SIG-M5 treated with dmso at 0.1 percent for 504 hours (cell line): ENCODE results near the gene NR4A2.
A peak's percentile ranks its signal among the peaks of the same experiment; 100 is the strongest.

Experiments
- DNase-seq: peaks from one replicate; lab custom pipeline; 2025; ENCODE audit not compliant: unreplicated experiment; lab: John Stamatoyannopoulos, UW

NR4A2 gene

DNA sequence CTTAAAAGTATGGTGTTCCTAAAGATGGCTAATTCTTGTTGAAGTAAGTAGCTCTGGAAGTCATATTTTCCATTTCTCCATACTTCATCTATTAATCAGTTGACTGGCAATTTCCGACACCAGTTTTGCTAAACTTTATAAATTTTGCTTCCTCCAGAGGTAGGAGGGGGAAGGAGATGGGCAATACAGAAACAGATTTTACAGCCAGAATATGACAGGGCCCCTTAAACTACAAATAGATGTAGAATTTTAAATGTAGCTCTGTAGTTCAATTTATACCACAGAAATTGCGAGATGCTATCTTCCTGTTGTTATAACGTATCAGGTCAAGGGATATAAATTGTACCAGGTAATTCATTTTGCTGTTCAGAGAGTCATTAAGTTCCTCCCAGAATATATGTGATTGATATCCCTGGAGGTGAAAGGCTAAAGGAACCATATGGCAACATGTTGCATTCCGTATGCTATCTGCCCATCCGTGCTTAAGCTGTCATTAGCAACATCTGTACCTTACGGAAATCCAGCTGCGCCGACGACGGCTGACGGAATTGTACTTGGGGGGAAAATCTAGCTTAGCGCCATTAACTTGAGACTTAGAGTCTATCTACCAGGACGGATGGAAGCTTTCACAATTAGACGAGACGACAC is 8.4 kb upstream of the NR4A2 start:
- DNase-seq: peak; percentile 62

GRCh38 chr2:156340377-156340776 is 7.9 kb upstream of the NR4A2 start:
- DNase-seq: no peak

DNA sequence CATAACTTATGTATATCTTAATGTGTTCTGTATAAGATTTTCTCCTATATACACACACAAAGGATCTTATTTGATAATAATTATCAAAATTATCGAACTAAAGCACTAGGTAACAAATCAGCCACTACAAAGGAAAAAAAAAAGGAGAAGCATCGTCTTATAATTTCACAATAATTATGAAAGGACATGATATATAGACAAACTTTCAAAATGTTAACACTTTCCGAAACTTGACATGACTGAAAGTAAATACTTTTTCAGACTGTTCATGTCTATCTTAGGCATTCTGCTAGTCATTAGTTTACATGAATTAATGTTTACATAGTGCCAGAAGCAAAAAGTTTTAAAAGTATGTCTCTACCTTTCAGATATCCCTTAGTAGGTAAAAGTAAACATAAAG is 7.3 kb upstream of the NR4A2 start:
- no peak for DNase-seq

DNA sequence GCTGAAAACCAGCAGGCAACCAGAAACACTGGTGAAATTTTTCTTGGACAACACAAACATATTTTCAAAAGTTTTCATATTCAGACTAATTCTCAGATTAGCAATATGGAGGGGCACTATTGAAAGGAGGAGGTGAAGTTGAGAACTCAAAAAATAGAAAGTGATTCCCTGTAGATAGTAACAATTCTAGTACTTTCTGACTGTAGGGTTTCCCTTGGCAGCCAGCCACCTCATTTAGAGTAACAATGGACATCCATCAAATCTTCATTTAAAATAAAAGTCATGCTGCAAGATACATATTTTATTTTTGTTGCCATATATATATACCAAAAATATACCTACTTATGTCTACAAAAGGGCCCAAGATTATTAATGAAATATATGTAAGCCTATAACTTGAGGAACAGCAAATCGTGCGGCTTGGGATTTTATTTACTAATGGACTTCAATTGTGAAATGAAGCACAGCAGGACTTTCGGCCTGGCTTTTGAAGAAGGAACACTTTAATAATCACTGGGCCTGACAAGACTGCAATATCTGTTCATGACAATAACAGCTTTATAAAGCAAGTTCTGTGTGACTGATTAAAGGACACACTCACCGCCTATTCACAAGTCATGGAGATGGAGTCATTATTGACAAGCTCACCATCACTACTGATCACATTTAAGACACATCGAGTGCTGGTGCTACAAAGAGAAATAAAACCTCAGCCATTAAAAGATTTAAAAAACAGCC is 6.8 kb upstream of the NR4A2 start:
- no peak for DNase-seq

DNA sequence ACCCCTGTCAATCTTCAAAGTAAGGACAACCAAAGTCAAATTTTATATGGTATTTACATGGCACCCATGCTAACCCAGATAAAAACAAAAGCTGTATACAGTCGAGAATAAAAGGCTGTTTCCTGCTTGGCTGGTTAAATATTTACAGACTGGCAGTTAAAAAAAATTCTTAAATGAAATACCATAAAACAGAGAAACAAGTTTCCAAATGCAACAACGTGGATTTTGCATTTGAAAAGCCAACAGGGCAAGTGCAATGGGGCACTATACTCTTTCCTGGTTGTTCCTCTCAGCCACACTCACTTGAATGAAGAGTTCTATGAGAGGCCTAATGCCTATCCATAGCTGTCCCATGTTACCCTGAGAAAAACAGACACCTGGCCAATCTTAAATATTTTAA is 6.1 kb upstream of the NR4A2 start:
- DNase-seq: no peak

- peak; percentile 87 for DNase-seq
These were observed 2.3 kb upstream of the NR4A2 start for GRCh38 chr2:156334496-156335478.

DNA sequence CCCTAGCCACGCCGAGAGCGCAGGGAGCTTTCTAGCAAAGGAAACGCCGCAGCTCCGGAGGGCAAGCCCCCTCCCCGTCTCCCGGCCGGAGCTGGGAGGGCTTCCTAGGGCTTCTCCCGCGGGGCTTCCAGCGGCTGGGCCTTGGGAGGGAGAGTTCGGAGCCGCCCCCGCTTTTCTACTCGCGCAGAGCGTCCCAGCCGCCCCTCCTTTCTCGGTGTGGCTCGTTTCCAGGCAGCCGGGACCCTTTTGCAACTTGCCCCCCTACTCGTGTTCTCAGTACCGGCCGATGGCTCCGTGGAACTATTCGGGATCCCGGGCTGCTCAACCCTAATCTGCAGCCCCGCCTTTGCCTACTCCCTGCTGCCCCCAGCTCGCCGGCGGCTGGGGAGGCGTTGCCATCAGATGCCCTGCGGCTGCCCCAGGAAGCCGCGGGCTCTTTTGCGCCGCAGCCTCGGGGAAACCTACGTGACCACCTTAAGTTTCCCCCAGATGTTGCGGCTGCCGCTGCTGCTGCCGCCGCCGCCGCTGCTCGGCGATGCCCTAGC is 1.5 kb upstream of the NR4A2 start:
- peak; percentile 87 for DNase-seq

DNA sequence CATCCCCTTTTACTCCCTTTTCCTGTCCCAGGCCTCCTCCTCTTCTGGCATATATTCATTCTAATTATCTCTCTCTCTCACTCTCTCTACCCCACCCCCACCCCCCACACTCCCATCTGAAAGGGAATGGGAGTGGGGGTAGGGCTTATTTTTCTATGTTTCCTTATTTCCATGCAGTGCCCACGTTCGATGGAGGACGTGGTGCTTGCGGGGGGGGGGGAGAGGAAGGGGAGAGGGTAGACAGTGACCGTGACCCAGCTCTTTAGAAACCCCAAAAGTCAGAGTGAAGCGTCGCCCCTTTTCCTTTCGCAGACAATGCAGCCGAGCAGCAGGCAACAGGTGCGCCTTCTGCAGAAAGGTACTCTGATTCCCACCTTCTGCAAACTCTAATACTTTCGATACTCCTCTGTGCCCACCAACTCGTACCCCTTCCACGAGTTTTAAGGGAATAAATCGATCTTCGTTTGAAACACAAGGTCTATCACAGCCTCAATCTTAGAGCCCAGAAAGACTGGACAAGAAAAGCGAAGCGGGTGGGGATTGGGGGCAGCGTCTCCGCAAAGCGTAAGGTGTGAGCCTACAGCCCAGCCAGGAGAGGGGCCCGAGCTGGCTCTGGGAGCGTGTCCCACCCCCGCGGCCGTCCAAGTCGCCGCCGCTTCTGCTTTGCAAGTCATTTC is 891 bp upstream of the NR4A2 start:
- DNase-seq: no peak

DNA sequence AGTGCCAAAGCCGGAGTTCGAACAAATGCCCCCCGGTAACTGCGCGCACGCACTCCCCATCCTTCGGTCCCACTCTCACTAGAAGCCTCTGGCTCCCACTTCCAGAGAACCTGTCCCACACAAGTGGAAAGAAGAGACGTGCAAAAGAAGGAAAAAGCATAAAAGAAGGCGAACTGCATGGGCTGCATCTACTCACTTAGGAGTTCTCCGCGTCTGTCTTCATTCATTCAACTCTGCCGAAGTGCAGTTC is 312 bp downstream of the NR4A2 start:
- DNase-seq: peak; percentile 71

GRCh38 chr2:156331572-156332283 is 793 bp downstream of the NR4A2 start:
- peak; percentile 94 for DNase-seq

DNA sequence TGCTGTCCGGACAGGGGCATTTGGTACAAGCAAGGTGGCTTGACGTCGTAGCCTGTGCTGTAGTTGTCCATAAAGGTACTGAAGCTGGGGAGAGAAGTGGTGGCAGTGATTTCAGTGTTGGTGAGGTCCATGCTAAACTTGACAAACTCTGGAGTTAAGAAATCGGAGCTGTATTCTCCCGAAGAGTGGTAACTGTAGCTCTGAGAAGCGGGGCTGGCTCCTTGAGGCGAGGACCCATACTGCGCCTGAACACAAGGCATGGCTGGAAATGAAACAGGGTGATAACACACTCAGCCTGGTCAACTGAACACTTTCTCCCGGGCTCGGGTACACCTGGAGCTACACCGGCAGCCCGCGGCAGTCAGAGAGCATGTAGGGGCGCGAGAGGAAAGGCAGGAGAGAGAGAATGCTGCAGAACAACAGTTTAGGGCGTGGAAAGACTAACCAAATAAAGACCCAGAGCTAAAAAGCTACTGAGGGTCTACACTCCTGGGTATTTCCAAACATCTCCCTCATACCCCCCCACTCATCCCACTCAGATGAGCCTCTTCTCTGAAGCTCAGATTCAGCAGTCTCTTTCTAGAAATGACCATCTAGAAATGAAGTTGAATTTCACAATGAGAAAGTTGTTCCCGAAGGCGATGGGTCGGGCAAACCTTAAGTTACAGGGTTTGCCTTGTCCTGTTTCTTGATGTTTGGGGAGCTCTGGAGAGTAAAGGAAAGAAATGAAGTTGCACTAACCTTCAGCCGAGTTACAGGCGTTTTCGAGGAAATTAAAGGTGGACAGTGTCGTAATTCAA is 2.4 kb downstream of the NR4A2 start:
- DNase-seq: no peak

DNA sequence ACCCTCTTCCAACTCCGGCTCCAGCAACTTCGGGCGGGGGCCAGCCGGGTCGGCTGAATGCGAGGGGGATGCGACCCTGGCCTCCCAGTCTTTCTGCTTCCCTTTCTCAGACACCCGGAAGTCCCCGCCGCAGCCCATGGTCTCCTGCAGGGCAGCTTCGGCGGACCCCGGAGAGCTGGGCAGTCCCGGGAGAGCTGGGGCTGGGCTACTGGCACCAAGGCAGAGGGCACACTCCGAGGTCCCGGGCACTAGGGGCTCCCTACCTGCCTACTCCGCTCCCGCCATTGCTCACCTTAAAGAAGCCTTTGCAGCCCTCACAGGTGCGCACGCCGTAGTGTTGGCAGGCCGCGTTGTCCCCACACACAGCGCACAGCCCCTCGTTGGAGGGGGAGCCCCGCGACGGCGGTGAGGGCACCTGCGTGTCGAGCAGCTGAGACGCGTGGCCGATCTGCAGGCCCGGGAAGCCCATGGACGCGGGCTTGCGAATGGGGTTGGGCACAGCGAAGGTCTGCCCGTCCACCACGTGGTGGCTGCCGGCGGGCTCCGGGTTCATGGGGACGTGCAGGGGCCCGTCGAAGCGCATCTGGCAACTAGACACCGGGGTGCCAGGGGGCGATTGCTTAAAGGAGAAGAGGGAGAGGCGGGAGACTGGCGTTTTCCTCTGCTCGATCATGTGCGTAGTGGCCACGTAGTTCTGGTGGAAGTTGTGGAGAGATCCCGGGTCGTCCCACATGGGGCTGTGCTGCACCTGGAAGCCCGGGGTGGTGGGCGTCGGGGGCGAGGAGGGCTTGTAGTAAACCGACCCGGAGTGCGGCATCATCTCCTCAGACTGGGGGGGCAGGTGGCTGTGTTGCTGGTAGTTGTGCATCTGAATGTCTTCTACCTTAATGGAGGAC is 3.2 kb downstream of the NR4A2 start:
- DNase-seq: no peak

DNA sequence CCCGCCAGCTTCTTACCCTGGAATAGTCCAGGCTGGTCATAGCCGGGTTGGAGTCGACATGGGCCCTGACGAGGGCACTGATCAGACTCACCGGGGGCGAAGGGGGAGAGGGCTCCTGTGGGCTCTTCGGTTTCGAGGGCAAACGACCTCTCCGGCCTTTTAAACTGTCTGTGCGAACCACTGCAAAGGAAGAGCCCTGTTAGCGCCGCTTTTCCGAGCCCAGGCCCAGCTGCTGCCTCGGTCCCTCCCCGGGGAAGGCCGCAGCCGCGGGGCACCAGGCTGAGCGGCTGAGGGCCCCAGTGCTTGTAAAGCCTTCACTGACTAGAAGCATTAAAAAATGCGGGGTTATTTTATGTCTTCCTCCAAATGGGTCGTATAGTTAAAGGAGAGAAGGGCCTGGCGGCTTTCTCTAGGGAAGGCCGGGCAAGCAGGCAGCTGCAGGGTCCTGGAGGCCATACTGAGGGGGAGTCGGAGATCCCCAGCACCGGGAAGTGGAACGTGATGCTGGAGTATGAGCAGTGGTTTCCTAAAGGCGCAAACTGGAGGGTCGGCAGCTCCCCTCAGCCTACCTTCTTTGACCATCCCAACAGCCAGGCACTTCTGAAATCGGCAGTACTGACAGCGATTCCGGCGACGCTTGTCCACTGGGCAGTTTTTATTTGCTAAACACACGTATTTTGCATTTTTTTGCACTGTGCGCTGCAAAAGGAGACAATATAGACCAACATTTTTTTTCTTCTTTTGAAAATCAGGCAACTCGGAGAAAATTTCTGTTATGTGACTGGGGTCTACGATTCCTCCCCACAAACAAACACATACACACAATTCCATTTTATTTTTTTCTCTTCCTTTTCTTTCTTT is 4.5 kb downstream of the NR4A2 start:
- no peak for DNase-seq

DNA sequence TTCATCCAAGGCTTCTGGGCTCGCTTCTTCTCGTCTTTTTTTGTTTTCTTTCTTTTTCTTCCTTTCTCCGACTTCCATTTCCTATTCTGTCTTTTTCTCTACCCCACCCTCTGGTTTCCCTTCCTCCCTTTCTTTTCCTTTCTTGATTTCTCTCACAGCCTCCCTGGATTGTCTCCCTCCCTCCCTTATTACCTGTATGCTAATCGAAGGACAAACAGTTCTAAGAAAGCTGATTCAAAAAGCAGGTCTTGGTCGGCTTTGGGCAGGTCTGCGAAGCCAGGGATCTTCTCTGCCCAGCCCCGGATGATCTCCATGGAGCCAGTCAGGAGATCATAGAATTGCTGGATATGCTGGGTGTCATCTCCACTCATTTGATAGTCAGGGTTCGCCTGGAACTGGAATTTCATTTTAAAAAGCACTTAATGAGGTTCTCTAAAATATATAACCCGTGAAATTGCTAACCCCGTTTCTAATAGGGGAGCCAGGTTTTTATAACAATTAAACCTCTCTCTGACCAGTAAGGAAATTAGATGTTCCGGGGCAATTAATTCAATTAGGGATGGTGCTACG is 5.9 kb downstream of the NR4A2 start:
- no peak for DNase-seq

DNA sequence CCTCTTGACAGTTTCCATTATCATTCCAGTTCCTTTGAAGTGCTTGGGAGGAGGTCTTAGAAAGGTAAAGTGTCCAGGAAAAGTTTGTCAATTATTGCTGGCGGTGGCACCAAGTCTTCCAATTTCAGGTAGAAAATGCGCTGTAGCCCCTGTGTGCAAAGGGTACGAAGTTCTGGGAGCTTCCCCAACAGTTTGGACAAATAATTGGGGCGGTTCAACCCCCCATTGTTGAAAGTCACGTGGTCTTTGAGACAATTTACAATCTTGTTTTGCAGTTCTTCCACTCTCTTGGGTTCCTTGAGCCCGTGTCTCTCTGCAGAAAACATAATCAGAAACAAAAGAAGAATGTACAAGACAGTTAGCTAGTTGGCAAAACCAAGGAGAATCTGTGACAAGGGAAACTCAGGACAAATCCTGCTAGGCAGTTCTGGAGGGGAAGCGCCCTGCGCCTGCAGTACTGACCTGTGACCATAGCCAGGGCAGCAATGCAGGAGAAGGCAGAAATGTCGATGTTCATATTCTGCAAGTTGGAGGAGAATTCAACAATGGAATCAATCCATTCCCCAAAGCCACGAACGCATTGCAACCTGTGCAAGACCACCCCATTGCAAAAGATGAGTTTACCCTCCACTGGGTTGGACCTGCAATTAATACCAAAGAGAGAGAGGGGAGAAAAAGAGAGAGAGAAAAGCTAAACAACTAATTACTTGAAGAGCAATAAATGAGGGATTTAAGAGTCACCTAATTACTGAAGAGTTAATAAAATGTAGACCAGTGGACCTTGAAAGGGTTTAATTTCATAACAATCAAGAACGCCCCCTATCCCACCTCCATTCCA is 6.6 kb downstream of the NR4A2 start:
- DNase-seq: no peak

GRCh38 chr2:156323754-156324153 is 8.8 kb downstream of the NR4A2 start:
- no peak for DNase-seq
